Vagina (tissue), 2 donors: ENCODE measurements around the gene TUBB1. TPM values are rescaled to one million over a fixed set of nuclear protein-coding genes. Genes with fewer than 3 reads are reported as not detected.

Experiments
- DNase-seq, 2 donors: peaks; one replicate each; pipeline ENCODE4 v3.0.0-alpha.2; 2017; ENCODE audit errors: extremely low spot score in 2 of 2
- H3K27ac ChIP-seq: fragments of 200-600 bp; sonication (generic); one replicate; pipeline ENCODE4 v1.5.1; 2019
- H3K27me3 ChIP-seq: fragments of 200-600 bp; sonication (generic); one replicate; pipeline ENCODE4 v1.5.1; 2019
- H3K36me3 ChIP-seq, 2 donors: fragments of 200-600 bp; sonication (generic); one replicate each; pipeline ENCODE4 v1.5.1; 2017 to 2019
- H3K4me1 ChIP-seq: fragments of 200-600 bp; sonication (generic); one replicate; pipeline ENCODE4 v1.5.1; 2019
- H3K4me3 ChIP-seq, 2 donors: fragments of 200-600 bp; sonication (generic); 1 replicate in 1 of 2; 2 replicates in 1 of 2; pipeline ENCODE4 v1.5.1; 2016 to 2019
- H3K9me3 ChIP-seq: fragments of 200-600 bp; sonication (generic); one replicate; pipeline ENCODE4 v1.5.1; 2019
- CTCF ChIP-seq, 3 experiments: fragments of 450-650 bp in 2 of 3; fragments of 200-600 bp in 1 of 3; sonication (generic) in 1 of 3; IDR thresholded peaks; one replicate each; pipeline ENCODE4 v1.5.1; 2017 to 2019; ENCODE audit warnings: antibody characterized with exemption in 3 of 3, mild to moderate bottlenecking in 2 of 3, moderate library complexity in 2 of 3
- POLR2A ChIP-seq, 2 donors: fragments of 450-650 bp; IDR thresholded peaks; one replicate each; pipeline ENCODE4 v1.6.1; 2017; ENCODE audit warnings: antibody characterized with exemption in 2 of 2, mild to moderate bottlenecking in 2 of 2, moderate library complexity in 2 of 2
- POLR2AphosphoS5 ChIP-seq, 2 donors: sonication (generic); formaldehyde crosslinking; IDR thresholded peaks; one replicate each; pipeline ENCODE4 v1.9.0; 2017; ENCODE audit warnings: antibody characterized with exemption in 2 of 2, mild to moderate bottlenecking in 2 of 2, low read depth in 1 of 2; ENCODE audit not compliant: insufficient read depth in 1 of 2
- intact Hi-C: fragments of 100-400 bp; cut with DNase I; formaldehyde crosslinking; loops from one replicate; pipeline ENCODE4 v1.15.1; 2023
- total RNA-seq: library from RNA; depleted of rRNA; stranded (reverse); fragments of >200 nt; gene quantifications from one replicate; pipeline ENCODE4 v1.2.3, GENCODE V29; 2016

Gene TUBB1
- not detected for total RNA-seq

GRCh38 chr20:59019217-59019616 lies at the start of gene TUBB1:
TUBB1 (plus strand) TSS chr20:59019429; CDS start chr20:59019523, 94 bp downstream.
- Histone ChIP-seq H3K4me1 (no peaks in the 10 kb centered on the region), H3K4me3 (no peak within 1 kb of the TSS), H3K27me3 (no peaks in the 10 kb centered on the region), H3K9me3 (no peaks in the 10 kb centered on the region), H3K27ac (no peak within 1 kb of the TSS), H3K36me3 (peaks cover 0 to 16% of the 10 kb centered on the region in 2 donors)
- TF ChIP-seq POLR2AphosphoS5 (IDR thresholded peaks at IDR 0.05; ENCODE audit: insufficient read depth in 1 of 2, low read depth in 1 of 2) = no peak
- no peak for TF ChIP-seq POLR2A (IDR thresholded peaks at IDR 0.05)
- TF ChIP-seq CTCF (IDR thresholded peaks at IDR 0.05) = no peak
- peak in 1 of 2 donors; percentile 64 for DNase-seq
- intact Hi-C loops = no loop called here

GRCh38 chr20:58969439-58969838 lies 49.8 kb upstream of the TUBB1 start:
- intact Hi-C loops = no loop called here
- TF ChIP-seq POLR2AphosphoS5 (IDR thresholded peaks at IDR 0.05; ENCODE audit: insufficient read depth in 1 of 2, low read depth in 1 of 2) (no peak), CTCF (IDR thresholded peaks at IDR 0.05) (no peak), POLR2A (IDR thresholded peaks at IDR 0.05) (no peak)
- H3K36me3 ChIP-seq = no peaks in the 10 kb centered on the region
- H3K27me3 ChIP-seq = no peaks in the 10 kb centered on the region
- H3K9me3 ChIP-seq = no peaks in the 10 kb centered on the region
- no peak overlapping the region for H3K27ac ChIP-seq
- no peak overlapping the region for H3K4me3 ChIP-seq
- no peaks in the 10 kb centered on the region for H3K4me1 ChIP-seq
- no peak for DNase-seq

- no peaks in the 10 kb centered on the region for H3K27me3 ChIP-seq
- H3K4me1 ChIP-seq = no peaks in the 10 kb centered on the region
- no peak overlapping the region for H3K4me3 ChIP-seq
- DNase-seq = no peak
- H3K9me3 ChIP-seq = no peaks in the 10 kb centered on the region
- H3K27ac ChIP-seq = no peak overlapping the region
- H3K36me3 ChIP-seq = no peaks in the 10 kb centered on the region
- intact Hi-C loops = no loop called here
- TF ChIP-seq POLR2A (IDR thresholded peaks at IDR 0.05) (no peak), POLR2AphosphoS5 (IDR thresholded peaks at IDR 0.05; ENCODE audit: insufficient read depth in 1 of 2, low read depth in 1 of 2) (no peak), CTCF (IDR thresholded peaks at IDR 0.05) (no peak)
Measured at GRCh38 chr20:58970146-58970545, 49.1 kb upstream of the TUBB1 start.

GRCh38 chr20:58971429-58971828 lies 47.8 kb upstream of the TUBB1 start:
- no peaks in the 10 kb centered on the region for H3K36me3 ChIP-seq
- no peak for TF ChIP-seq CTCF (IDR thresholded peaks at IDR 0.05)
- TF ChIP-seq POLR2A (IDR thresholded peaks at IDR 0.05) = no peak
- no peak for TF ChIP-seq POLR2AphosphoS5 (IDR thresholded peaks at IDR 0.05; ENCODE audit: insufficient read depth in 1 of 2, low read depth in 1 of 2)
- H3K9me3 ChIP-seq = no peaks in the 10 kb centered on the region
- no peak overlapping the region for H3K27ac ChIP-seq
- no peaks in the 10 kb centered on the region for H3K27me3 ChIP-seq
- peak in 1 of 2 donors; percentile 43 for DNase-seq
- H3K4me1 ChIP-seq = no peaks in the 10 kb centered on the region
- intact Hi-C loops = no loop called here
- H3K4me3 ChIP-seq = no peak overlapping the region

- TF ChIP-seq CTCF (IDR thresholded peaks at IDR 0.05) (no peak), POLR2A (IDR thresholded peaks at IDR 0.05) (no peak), POLR2AphosphoS5 (IDR thresholded peaks at IDR 0.05; ENCODE audit: insufficient read depth in 1 of 2, low read depth in 1 of 2) (no peak)
- Histone ChIP-seq H3K4me1 (no peaks in the 10 kb centered on the region), H3K27ac (no peak overlapping the region), H3K4me3 (no peak overlapping the region), H3K27me3 (no peaks in the 10 kb centered on the region), H3K36me3 (no peaks in the 10 kb centered on the region), H3K9me3 (no peaks in the 10 kb centered on the region)
- DNase-seq = peak in 1 of 2 donors; percentile 22
- intact Hi-C loops = no loop called here
Measured at GRCh38 chr20:58973179-58973578, 46.0 kb upstream of the TUBB1 start.
